ENCODE data around the gene MFAP5. TPM values are rescaled to one million over a fixed set of nuclear protein-coding genes. Genes with fewer than 3 reads are reported as not detected.
"Not testable (repeated sequence)": the region's sequence is repeated elsewhere in the genome, so short reads cannot be mapped to it uniquely, and the experiment has no call there.

The MFAP5 gene
- total RNA-seq, 2 experiments from 2014 or later = not detected

DNA sequence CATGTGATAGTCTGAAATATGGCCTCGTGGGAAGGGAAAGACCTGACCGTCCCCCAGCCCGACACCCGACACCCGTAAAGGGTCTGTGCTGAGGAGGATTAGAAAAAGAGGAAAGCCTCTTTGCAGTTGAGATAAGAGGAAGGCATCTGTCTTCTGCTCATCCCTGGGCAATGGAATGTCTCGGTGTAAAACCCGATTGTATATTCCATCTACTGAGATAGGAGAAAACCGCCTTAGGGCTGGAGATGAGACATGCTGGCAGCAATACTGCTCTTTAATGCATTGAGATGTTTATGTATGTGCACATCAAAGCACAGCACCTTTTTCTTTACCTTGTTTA is 26.6 kb downstream of the MFAP5 start:
- H3K4me3 Mint-ChIP-seq; H3K27me3 Mint-ChIP-seq; H3K4me1 Mint-ChIP-seq; ATAC-seq (ENCODE audit: low read depth); POLR2A ChIA-PET; H3K36me3 Mint-ChIP-seq; DNase-seq; H3K27ac Mint-ChIP-seq; H3K9me3 Mint-ChIP-seq: not testable (repeated sequence)

DNA sequence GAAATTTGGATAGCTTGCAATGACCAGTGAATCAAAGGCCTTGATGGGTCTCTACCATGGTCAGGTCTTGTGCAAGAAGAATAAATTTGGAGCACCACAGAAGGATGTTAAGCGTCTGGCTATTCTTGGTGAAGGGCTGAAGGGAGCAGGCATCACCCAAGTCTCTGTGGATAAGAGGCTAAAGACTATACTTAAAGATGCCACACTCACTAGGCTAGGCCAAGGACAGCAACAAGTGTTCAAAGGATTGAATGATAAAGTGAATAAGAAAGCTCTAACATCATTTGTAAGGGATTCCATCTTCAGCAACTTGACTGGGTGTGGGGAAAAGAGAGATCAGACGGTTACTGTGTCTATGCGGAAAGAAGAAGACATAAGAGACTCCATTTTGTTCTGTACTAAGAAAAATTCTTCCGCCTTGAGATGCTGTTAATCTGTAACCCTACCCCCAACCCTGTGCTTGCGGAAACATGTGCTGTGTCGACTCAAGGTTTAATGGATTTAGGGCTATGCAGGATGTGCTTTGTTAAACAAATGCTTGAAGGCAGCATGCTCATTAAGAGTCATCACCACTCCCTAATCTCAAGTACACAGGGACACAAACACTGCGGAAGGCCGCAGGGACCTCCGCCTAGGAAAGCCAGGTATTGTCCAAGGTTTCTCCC is 27.2 kb downstream of the MFAP5 start:
- H3K4me1 Mint-ChIP-seq; H3K27me3 Mint-ChIP-seq; ATAC-seq (ENCODE audit: low read depth); H3K36me3 Mint-ChIP-seq; DNase-seq; POLR2A ChIA-PET; H3K27ac Mint-ChIP-seq; H3K4me3 Mint-ChIP-seq; H3K9me3 Mint-ChIP-seq: not testable (repeated sequence)

DNA sequence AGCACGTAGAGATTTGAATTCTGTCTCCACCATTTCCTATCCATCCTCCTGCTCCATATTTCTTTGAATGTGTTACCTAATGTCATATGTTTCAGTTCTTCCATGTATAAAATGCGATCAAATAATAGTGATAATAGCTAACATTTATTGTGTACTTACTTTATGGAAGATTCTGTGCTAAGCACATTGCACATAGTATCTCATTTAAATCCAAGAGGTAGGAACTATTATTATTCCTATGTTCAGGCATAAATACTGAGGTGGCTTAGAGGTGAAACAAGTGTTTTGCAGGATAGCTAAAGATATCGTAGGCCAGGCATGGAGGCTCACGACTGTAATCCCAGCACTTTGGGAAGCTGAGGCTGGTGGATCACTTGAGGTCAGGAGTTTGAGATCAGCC is 32.5 kb downstream of the MFAP5 start:
- Mint-ChIP-seq H3K27me3 (peaks cover 9% of the 10 kb centered on the region), H3K9me3 (peaks cover 1% of the 10 kb centered on the region), H3K36me3 (peaks cover 4% of the 10 kb centered on the region), H3K4me1 (peaks cover 2% of the 10 kb centered on the region), H3K27ac (no peak overlapping the region), H3K4me3 (no peak overlapping the region)
- DNase-seq (no peak), ATAC-seq (ENCODE audit: low read depth) (no peak)
- POLR2A ChIA-PET = no interaction called here

DNA sequence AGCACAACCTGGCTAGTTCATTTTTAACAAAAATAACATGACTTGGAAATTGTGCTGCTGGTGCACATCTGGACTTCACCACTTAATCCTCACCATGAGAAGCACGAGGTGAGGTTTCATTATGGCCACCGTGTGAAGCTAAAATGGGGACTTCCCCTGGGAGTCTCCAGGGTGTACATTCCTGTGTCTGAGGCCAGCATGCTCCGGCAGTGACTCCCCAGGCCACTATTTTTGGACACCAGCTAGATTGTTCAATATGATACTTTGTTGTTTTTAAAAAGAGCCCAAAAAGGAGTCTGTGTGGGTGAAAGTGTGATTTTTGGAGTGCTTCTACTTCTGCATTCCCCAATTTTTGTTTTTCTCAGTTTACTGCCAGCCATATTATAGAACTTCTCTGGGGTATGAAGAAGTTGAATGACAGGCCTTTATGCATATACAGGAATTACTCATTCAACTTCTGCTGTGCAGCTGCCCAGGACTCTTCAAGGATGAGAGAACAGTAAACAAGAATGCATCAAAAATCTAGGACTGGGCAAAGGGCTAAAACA is 33.1 kb downstream of the MFAP5 start:
- H3K4me3 Mint-ChIP-seq = no peak overlapping the region
- H3K4me1 Mint-ChIP-seq = peaks cover 2% of the 10 kb centered on the region
- no peak for ATAC-seq (ENCODE audit: low read depth)
- peaks cover 1% of the 10 kb centered on the region for H3K9me3 Mint-ChIP-seq
- DNase-seq = no peak
- POLR2A ChIA-PET = no interaction called here
- peaks cover 4% of the 10 kb centered on the region for H3K36me3 Mint-ChIP-seq
- H3K27ac Mint-ChIP-seq = no peak overlapping the region
- H3K27me3 Mint-ChIP-seq = peaks cover 9% of the 10 kb centered on the region

DNA sequence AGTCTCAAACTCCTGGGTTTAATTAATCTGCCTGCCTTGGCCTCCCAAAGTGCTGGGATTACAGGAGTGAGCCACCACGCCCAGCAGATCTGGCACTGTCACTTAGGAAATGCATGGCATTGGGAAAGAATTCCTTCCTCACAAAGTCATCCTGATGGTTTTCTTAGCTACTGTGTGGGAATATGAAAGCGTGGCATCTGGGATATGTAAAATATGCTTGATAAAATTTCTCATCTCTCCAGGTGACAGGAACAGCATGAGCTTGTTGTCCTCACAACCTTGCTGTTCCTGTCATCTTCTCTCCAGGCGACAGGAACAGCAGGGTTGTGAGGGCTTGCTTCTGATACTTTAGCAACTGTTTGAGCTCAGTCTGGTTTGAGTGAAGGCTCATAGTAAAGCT is 33.9 kb downstream of the MFAP5 start:
- Mint-ChIP-seq H3K27me3 (peaks cover 9% of the 10 kb centered on the region), H3K4me1 (peaks cover 2% of the 10 kb centered on the region), H3K27ac (no peak overlapping the region), H3K36me3 (peaks cover 6% of the 10 kb centered on the region), H3K9me3 (peaks cover 1% of the 10 kb centered on the region), H3K4me3 (no peak overlapping the region)
- ATAC-seq (ENCODE audit: low read depth) = no peak
- DNase-seq = no peak
- POLR2A ChIA-PET = no interaction called here

DNA sequence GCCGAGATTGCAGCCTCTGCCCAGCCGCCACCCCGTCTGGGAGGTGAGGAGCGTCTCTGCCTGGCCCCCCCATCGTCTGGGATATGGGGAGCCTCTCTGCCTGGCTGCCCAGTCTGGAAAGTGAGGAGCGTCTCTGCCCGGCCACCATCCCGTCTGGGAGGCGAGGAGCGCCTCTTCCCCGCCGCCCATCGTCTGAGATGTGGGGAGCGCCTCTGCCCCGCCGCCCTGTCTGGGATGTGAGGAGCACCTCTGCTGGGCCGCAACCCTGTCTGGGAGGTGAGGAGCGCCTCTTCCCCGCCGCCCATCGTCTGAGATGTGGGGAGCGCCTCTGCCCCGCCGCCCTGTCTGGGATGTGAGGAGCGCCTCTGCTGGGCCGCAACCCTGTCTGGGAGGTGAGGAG is 37.9 kb downstream of the MFAP5 start:
- DNase-seq; H3K4me1 Mint-ChIP-seq; POLR2A ChIA-PET; H3K27me3 Mint-ChIP-seq; H3K9me3 Mint-ChIP-seq; H3K4me3 Mint-ChIP-seq; H3K27ac Mint-ChIP-seq; H3K36me3 Mint-ChIP-seq; ATAC-seq (ENCODE audit: low read depth): not testable (repeated sequence)

DNA sequence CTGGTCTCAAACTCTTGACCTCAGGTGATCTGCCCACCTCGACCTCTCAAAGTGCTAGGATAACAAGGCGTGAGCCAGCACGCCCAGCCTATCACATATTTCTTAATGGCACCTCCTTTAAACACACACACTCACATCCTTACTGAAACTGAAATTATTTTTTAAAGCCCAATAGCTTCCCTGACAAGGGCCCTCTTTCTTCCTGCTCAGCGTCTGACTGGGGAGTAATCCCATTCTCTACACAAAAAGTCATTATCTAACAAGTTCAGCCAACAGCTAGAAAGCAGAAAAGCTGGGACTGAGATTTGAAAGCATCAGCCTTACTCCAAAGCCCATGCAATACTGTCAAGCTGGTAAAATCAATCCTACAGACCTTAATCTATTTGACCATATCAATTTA is 40.0 kb downstream of the MFAP5 start:
- ATAC-seq (ENCODE audit: low read depth) (no peak), DNase-seq (no peak)
- peaks cover 3% of the 10 kb centered on the region for H3K27me3 Mint-ChIP-seq
- POLR2A ChIA-PET = no interaction called here
- no peak overlapping the region for H3K4me3 Mint-ChIP-seq
- H3K27ac Mint-ChIP-seq = no peak overlapping the region
- H3K36me3 Mint-ChIP-seq = peaks cover 5% of the 10 kb centered on the region
- H3K9me3 Mint-ChIP-seq = peaks cover 2% of the 10 kb centered on the region
- H3K4me1 Mint-ChIP-seq = peaks cover 5% of the 10 kb centered on the region

DNA sequence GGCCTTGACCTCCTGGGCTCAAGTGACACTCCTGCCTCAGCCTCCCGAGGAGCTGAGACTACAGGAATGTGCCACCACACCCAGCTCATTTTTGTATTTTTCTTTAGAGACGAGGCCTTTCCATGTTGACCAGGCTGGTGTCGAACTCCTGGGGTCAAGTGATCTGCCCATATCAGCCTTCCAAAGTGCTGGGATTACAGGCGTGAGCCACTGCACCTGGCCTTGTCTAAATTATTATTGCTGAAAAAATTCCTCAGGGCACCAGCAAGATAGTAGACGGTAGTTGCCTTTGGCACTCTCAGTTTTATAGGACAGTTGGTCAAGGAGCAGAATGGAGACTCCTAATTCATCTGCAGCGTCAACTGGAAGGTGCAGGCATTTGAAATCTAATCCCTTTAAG is 47.4 kb downstream of the MFAP5 start:
- Mint-ChIP-seq H3K27me3 (peaks cover 5% of the 10 kb centered on the region), H3K4me3 (no peak overlapping the region), H3K27ac (no peak overlapping the region), H3K36me3 (peaks cover 1% of the 10 kb centered on the region), H3K9me3 (no peaks in the 10 kb centered on the region), H3K4me1 (peaks cover 5% of the 10 kb centered on the region)
- no peak for DNase-seq
- POLR2A ChIA-PET = no interaction called here
- ATAC-seq (ENCODE audit: low read depth) = no peak

DNA sequence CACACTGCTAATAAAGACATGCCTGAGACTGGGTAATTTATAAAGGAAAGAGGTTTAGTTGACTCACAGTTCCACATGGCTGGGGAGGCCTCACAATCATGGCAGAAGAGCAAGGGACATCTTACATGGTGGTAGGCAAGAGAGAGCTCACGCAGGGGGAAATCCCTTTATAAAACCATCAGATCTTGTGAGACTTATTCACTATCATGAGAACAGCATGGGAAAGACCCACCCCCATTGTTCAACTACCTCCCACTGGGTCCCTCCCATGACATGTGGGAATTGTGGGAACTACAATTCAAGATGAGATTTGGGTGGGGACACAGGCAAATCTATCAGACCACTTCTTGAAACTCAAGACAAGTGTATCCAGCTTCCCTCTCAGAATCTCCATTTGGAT is 48.7 kb downstream of the MFAP5 start:
- POLR2A ChIA-PET; H3K27ac Mint-ChIP-seq; ATAC-seq (ENCODE audit: low read depth); H3K9me3 Mint-ChIP-seq; H3K4me3 Mint-ChIP-seq; H3K27me3 Mint-ChIP-seq; H3K36me3 Mint-ChIP-seq; DNase-seq; H3K4me1 Mint-ChIP-seq: not testable (repeated sequence)

DNA sequence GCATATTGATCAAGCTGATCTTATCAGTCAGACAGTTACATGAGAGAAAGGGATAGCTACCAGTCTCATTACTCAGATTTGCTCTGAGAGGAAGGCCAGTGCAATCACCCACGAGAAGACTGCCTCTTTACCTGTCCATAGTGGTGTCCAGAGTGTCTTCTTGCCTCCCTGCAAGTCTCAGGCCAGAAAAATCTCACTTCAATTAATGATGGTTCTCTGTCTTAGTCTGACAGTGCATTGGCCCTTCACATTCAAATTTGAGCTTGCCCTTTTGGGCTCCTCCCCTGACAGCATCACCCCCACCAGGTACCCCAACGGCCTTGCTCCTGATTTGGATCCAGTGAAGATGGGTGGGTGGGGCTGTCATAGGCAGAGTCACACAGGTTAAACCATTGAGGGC is 50.0 kb downstream of the MFAP5 start, which contains the start of gene AICDA:
Gene AICDA (minus strand): TSS at position 231 of the 400 bp plus-strand sequence. CDS start 92 bp downstream, at position 139.
- Mint-ChIP-seq H3K27me3 (peaks cover 5% of the 10 kb centered on the region), H3K4me3 (no peak within 1 kb of the TSS), H3K36me3 (peaks cover 1% of the 10 kb centered on the region), H3K27ac (no peak within 1 kb of the TSS), H3K4me1 (peaks cover 10% of the 10 kb centered on the region), H3K9me3 (no peaks in the 10 kb centered on the region)
- POLR2A ChIA-PET = interaction anchor here (0.6 kb wide), 1 partner anchor 148 kb away, joined by 6 read pairs; no protein-coding TSS in a partner anchor
- no peak for DNase-seq
- ATAC-seq (ENCODE audit: low read depth) = no peak

DNA sequence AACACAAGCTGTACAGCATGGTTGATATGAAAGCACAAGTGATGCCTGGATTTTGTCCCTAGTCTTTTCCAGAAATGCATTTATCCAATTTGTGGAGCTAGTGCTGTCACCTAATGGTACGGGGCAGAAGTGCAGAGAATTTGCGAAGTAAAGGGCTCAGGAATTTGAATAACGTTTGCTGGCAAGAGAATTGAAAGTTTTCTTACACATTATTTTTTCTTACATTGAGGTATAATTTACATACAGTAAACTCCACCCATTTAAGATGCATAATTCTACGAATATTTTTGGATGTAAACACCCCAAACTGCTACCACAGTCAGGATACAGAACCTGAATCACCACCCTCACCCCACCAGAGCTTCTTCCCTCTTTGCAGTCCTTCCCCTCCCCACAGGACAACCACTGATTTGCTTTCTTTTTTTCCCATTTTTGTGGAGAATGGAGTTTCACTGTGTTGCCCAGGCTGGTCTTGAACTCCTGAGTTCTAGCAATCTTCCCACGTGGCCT is 53.5 kb downstream of the MFAP5 start:
- H3K4me3 Mint-ChIP-seq = peak overlapping the region; percentile 48
- no peaks in the 10 kb centered on the region for H3K9me3 Mint-ChIP-seq
- POLR2A ChIA-PET = no interaction called here
- DNase-seq (no peak), ATAC-seq (ENCODE audit: low read depth) (no peak)
- H3K36me3 Mint-ChIP-seq = no peaks in the 10 kb centered on the region
- peaks cover 17% of the 10 kb centered on the region for H3K27me3 Mint-ChIP-seq
- no peak overlapping the region for H3K27ac Mint-ChIP-seq
- peaks cover 10% of the 10 kb centered on the region for H3K4me1 Mint-ChIP-seq

DNA sequence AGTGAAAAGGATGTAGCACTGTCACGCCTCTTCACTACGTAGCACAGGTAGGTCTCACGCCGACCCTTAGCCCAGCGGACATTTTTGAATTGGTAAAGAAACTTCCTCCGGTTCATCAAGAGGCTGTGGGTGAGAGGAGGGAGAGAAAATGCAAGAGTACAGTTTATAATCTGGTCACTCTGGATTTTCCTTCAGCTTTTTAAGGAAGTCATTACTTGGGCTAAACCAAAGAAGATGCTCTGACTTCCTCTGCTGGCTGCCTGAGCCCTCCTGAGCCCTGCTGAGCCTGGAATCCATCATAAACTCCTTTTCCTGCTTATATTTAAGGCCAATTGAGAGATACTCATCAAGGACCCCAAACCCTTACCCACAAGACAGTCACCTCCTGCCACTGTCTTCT is 55.7 kb downstream of the MFAP5 start:
- no peaks in the 10 kb centered on the region for H3K9me3 Mint-ChIP-seq
- ATAC-seq (ENCODE audit: low read depth) (no peak), DNase-seq (no peak)
- peaks cover 31% of the 10 kb centered on the region for H3K27me3 Mint-ChIP-seq
- POLR2A ChIA-PET = no interaction called here
- H3K27ac Mint-ChIP-seq = no peak overlapping the region
- no peaks in the 10 kb centered on the region for H3K36me3 Mint-ChIP-seq
- peaks cover 10% of the 10 kb centered on the region for H3K4me1 Mint-ChIP-seq
- H3K4me3 Mint-ChIP-seq = no peak overlapping the region

DNA sequence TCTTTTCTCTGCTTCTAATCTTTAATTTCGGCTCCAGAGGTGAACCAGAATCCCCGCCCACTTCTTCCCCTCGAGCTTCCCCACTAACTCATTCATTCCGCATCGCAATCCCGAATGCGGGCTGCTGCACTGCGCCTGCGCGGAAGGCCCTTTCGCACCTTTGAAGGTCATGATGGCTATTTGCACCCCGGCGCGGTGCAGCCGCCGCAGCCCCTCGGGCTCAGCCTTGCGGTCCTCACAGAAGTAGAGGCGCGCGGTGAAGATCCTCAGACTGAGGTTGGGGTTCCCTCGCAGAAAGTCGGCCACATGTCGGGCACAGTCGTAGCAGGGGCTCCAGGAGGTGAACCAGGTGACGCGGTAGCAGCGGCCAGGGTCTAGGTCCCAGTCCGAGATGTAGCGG is 57.6 kb downstream of the MFAP5 start:
- H3K4me1 Mint-ChIP-seq = peaks cover 10% of the 10 kb centered on the region
- DNase-seq (no peak), ATAC-seq (ENCODE audit: low read depth) (no peak)
- peaks cover 35% of the 10 kb centered on the region for H3K27me3 Mint-ChIP-seq
- H3K4me3 Mint-ChIP-seq = no peak overlapping the region
- POLR2A ChIA-PET = no interaction called here
- no peaks in the 10 kb centered on the region for H3K9me3 Mint-ChIP-seq
- H3K27ac Mint-ChIP-seq = no peak overlapping the region
- no peaks in the 10 kb centered on the region for H3K36me3 Mint-ChIP-seq

DNA sequence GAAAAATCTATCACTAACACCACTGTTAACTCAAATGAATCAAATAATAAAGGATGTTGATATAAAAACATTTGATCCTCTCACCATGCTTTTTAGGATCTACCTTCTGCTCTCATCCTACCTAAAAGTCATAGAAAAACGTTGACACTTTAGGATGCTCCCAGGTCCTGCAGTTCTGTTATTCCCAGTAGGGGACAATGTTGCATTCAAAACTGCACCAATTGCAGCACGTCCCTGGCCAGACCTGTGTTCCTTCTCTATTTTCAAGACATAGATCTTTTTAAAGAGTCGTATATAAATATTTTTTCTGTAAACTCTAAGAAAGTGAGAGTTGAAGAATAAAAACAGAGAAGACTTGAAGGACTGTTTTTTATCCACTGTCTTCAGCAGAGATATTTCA is 58.8 kb downstream of the MFAP5 start:
- Mint-ChIP-seq H3K9me3 (no peaks in the 10 kb centered on the region), H3K36me3 (no peaks in the 10 kb centered on the region), H3K4me1 (peaks cover 2% of the 10 kb centered on the region), H3K4me3 (no peak overlapping the region), H3K27ac (no peak overlapping the region), H3K27me3 (peaks cover 35% of the 10 kb centered on the region)
- ATAC-seq (ENCODE audit: low read depth) (no peak), DNase-seq (no peak)
- POLR2A ChIA-PET = no interaction called here

Measured in activated naive CD8-positive, alpha-beta T cell treated with anti-CD3 and anti-CD28 coated beads, Interleukin-2, amount 10 ng/mL, durations not matched to agents 7 days and 5 days (primary cell).